Neural cell (in vitro differentiated cells): ENCODE data around the gene AZU1.

Source experiments
- CTCF ChIP-seq: fragments of 450-650 bp; IDR thresholded peaks from 2 replicates; pipeline ENCODE4 v1.5.1; 2014; ENCODE audit warnings: antibody characterized with exemption, mild to moderate bottlenecking, moderate library complexity; ENCODE audit not compliant: poor library complexity, severe bottlenecking
- EP300 ChIP-seq: fragments of 450-650 bp; conservative IDR thresholded peaks from 2 replicates; pipeline ENCODE4 v1.6.1; 2014; ENCODE audit warnings: antibody characterized with exemption, mild to moderate bottlenecking, moderate library complexity; ENCODE audit not compliant: poor library complexity, severe bottlenecking
- EZH2 ChIP-seq: fragments of 200-600, 300-800 bp; shearing (Covaris generic), sonication (generic); IDR thresholded peaks from 2 replicates; pipeline ENCODE4 v1.6.1; 2014; ENCODE audit warnings: antibody characterized with exemption, low read length, borderline replicate concordance, mild to moderate bottlenecking; ENCODE audit not compliant: insufficient read depth, poor library complexity, severe bottlenecking
- MXI1 ChIP-seq: fragments of 450-650 bp; conservative IDR thresholded peaks from 2 replicates; pipeline ENCODE4 v1.6.1; 2014; ENCODE audit warnings: antibody characterized with exemption, mild to moderate bottlenecking; ENCODE audit not compliant: poor library complexity, severe bottlenecking
- POLR2AphosphoS5 ChIP-seq: IDR thresholded peaks from 2 replicates; pipeline ENCODE4 v1.6.1; 2012
- SMC3 ChIP-seq: fragments of 450-650 bp; conservative IDR thresholded peaks from 2 replicates; pipeline ENCODE4 v1.6.1; 2014; ENCODE audit warnings: antibody characterized with exemption, mild to moderate bottlenecking, moderate library complexity; ENCODE audit not compliant: poor library complexity
- TAF1 ChIP-seq: IDR thresholded peaks from 2 replicates; pipeline ENCODE4 v1.6.1; 2012; ENCODE audit warnings: low read depth

GRCh38 chr19:804419-805165, 23.0 kb upstream of the AZU1 start:
- no peak for TF ChIP-seq CTCF
- no peak for TF ChIP-seq EZH2
- no peak for TF ChIP-seq POLR2AphosphoS5
- TF ChIP-seq MXI1, result no peak
- TF ChIP-seq EP300, result no peak
- no peak for TF ChIP-seq TAF1
- TF ChIP-seq SMC3, result no peak
